Measurements from ENCODE around the gene RASGRP1. TPM values are rescaled to one million over a fixed set of nuclear protein-coding genes. Genes with fewer than 3 reads are reported as not detected.

Gene RASGRP1
- total RNA-seq, 4 donors from 2014 or later = 1.6 to 10.7 (median 3.8) TPM

DNA sequence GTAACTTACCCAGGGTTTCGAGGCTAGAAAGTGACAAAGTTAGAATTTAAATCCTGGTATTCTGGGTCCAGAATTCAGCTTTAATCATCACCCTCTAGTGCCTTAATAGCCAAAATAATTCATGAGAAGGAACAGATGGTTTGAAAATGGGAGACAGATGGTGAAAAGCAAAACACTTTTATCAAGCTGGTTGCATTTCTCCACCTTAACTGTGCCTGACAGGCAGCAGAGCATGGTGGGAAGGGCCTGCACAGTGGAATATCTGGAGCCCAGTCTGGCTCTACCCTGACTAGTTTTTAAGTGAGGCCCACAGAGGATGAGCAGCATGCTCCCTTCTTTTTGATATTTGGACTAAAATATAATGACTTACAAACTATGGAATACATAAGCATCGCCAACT lies 35.6 kb upstream of the RASGRP1 start:
- Histone ChIP-seq H3K4me1 (no peaks in the 10 kb centered on the region), H3K36me3 (no peaks in the 10 kb centered on the region), H3K9me3 (no peaks in the 10 kb centered on the region), H3K27me3 (no peaks in the 10 kb centered on the region), H3K27ac (no peak overlapping the region), H3K4me3 (no peak overlapping the region)
- TF ChIP-seq POLR2A (IDR thresholded peaks at IDR 0.05) (no peak), CTCF (IDR thresholded peaks at IDR 0.05) (no peak)
- DNase-seq = no peak

- Histone ChIP-seq H3K27me3 (no peaks in the 10 kb centered on the region), H3K36me3 (no peaks in the 10 kb centered on the region), H3K9me3 (no peaks in the 10 kb centered on the region), H3K27ac (no peak overlapping the region), H3K4me3 (no peak overlapping the region), H3K4me1 (no peaks in the 10 kb centered on the region)
- no peak for TF ChIP-seq POLR2A (IDR thresholded peaks at IDR 0.05)
- TF ChIP-seq CTCF (IDR thresholded peaks at IDR 0.05) = no peak
- no peak for DNase-seq
Measured at GRCh38 chr15:38598749-38599148, 34.1 kb upstream of the RASGRP1 start.

- DNase-seq = no peak
- Histone ChIP-seq H3K27ac (no peak overlapping the region), H3K9me3 (no peaks in the 10 kb centered on the region), H3K4me3 (no peak overlapping the region), H3K36me3 (no peaks in the 10 kb centered on the region), H3K4me1 (no peaks in the 10 kb centered on the region), H3K27me3 (no peaks in the 10 kb centered on the region)
- TF ChIP-seq CTCF (IDR thresholded peaks at IDR 0.05) = no peak
- no peak for TF ChIP-seq POLR2A (IDR thresholded peaks at IDR 0.05)
Measured at GRCh38 chr15:38597219-38597800, 32.7 kb upstream of the RASGRP1 start.

DNA sequence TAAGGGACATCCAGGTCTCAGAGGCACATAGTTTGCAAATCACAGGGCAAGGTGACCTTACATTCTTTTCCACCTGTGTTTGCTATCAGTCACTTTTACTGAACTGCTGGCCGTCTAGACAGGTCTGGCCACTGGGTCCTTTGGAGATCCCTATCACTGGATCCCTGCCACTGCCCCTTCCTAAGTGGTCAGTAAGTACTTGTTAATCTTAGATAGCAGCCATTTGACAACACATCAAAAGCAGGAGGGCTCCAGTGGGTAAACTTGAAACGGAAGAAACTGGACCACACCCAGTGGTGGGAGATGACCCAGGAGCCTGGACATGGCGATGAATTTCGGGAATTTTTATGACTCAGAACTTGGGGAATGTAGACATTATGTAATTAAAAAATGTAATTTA lies 28.9 kb upstream of the RASGRP1 start:
- no peak for DNase-seq
- Histone ChIP-seq H3K9me3 (no peaks in the 10 kb centered on the region), H3K27me3 (no peaks in the 10 kb centered on the region), H3K27ac (no peak overlapping the region), H3K4me1 (no peaks in the 10 kb centered on the region), H3K4me3 (no peak overlapping the region), H3K36me3 (no peaks in the 10 kb centered on the region)
- TF ChIP-seq CTCF (IDR thresholded peaks at IDR 0.05) = no peak

DNA sequence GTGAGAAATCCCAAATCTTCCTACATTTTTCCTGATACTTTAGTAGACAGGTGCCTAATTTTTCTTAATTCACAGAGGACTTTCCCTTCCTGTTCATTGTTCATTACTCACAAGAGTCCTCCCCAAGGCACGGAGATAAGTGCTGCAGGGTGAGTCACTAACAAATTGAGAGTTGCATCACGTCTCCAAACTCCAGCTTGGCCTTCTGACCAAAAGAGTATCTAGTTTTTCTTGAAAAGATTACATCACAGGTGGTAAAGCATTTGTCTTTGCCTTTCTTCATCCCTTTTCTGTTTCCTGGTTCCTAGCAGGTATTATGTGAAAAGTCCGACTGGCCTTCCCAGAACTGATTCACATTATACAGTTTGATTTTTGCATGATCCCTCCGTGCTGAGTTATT lies 24.9 kb upstream of the RASGRP1 start:
- Histone ChIP-seq H3K4me3 (no peak overlapping the region), H3K9me3 (no peaks in the 10 kb centered on the region), H3K4me1 (no peaks in the 10 kb centered on the region), H3K27me3 (no peaks in the 10 kb centered on the region), H3K36me3 (no peaks in the 10 kb centered on the region), H3K27ac (no peak overlapping the region)
- no peak for TF ChIP-seq CTCF (IDR thresholded peaks at IDR 0.05)
- TF ChIP-seq POLR2A (IDR thresholded peaks at IDR 0.05) = no peak
- no peak for DNase-seq

DNA sequence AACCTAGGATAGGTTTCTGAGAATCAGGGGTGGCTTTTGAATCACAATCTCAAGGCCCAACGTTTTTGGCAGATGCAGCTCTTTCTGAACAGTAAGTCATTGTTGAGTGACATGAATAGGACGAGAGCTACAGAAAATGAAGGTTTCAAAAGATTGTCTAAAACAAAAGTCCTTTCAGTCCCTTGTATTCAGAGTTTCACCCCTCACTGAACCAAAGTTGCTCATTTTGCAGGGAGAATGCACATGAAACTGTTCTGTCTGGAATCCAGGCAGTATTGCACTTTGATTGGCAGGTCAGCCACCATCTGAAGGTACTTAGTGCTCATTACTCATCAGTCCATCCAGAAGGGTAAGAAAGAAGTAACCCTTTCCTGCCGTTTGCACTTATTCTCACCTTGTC lies 24.1 kb upstream of the RASGRP1 start:
- no peaks in the 10 kb centered on the region for H3K4me1 ChIP-seq
- no peak overlapping the region for H3K4me3 ChIP-seq
- no peaks in the 10 kb centered on the region for H3K27me3 ChIP-seq
- H3K9me3 ChIP-seq = no peaks in the 10 kb centered on the region
- no peak for DNase-seq
- TF ChIP-seq POLR2A (IDR thresholded peaks at IDR 0.05) (no peak), CTCF (IDR thresholded peaks at IDR 0.05) (no peak)
- no peaks in the 10 kb centered on the region for H3K36me3 ChIP-seq
- no peak overlapping the region for H3K27ac ChIP-seq
